CD4-positive, alpha-beta T cell treated with Interleukin-21 for 1 hour (primary cell): ENCODE results near the gene XPNPEP2.

Experiments
- DNase-seq: peaks from one replicate; pipeline ENCODE4 v3.0.0-alpha.2; 2020

XPNPEP2 gene

GRCh38 chrX:129738466-129739308, at the start of gene XPNPEP2:
XPNPEP2 (plus strand) TSS chrX:129738979; CDS start chrX:129739214, 235 bp downstream.
- no peak for DNase-seq

DNA sequence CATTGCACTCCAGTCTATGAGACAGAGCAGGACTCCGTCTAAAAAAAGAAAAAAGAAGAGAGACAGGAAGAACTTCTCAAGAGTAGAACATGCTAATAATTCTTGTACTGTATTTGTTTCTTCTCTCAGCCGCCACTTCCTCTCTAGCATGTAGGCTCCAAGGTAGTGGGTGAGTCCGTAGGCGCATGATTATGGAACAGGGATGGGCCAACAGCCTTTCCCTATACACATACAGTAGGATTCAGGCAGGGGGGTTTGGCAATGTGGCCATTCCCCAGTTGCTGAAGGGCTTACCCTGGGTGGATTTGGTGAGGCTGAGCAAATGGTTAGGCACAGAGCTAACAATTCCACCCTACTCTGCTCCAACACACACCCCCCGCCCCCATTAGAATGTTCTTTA, 49.0 kb upstream of the XPNPEP2 start:
- no peak for DNase-seq

DNA sequence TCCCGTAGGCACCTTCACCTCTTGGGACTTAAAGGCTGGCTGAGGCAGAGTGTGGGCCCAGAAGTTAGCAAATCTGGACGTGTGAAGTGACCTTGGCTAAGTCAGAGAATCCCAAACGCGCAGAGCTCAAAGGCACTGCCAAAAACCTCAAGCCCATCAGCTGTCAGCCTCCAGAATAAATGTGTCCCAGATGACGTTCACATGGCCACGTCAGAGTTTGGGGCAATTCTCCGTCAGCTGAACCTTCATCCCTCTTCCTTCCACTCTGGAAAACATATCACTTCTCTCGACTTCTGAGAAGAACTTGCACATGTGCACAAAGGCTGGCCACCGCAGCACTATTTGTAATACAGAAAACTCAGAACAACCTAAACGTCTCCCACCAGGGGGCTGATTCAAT, 48.3 kb upstream of the XPNPEP2 start:
- DNase-seq: no peak

DNA sequence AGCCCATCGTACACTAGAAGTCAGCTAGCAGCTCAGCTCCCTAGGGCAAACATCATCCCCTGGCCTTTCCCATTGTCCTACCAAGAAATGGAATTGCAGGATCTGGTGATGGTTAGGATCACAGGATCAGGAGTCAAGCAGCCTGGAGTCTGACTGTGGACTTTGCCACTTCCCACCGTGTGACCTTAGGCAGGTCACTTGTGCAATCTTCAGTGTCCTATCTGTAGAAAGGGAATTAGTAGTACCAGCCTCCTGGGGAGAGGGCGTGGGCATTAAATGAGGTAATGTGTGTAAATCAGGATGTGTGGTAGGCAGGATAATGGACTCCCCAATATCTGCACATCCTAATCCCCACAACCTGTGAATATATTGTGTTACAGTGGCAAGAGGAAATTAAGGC, 45.4 kb upstream of the XPNPEP2 start:
- no peak for DNase-seq

DNA sequence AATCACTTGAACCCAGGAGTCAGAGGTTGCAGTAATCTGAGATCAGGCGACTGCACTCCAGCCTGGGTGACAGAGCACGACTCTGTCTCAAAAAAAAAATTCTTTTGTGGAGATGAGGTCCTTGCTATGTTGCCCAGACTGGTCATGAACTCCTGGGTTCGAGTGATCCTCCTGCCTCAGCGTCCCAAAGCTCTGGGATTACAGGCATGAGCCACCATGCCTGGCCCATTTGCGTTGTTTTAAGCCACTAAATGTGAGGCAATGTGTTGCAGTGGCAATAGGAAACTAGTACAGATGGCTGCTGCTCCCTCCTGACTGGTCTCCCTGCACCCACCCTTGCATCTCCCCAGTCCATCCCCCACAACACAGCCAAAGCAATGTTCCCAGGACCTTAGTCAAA, 44.0 kb upstream of the XPNPEP2 start:
- DNase-seq: no peak

GRCh38 chrX:129695535-129695934, 43.2 kb upstream of the XPNPEP2 start:
- no peak for DNase-seq

GRCh38 chrX:129695937-129696336, 42.8 kb upstream of the XPNPEP2 start:
- DNase-seq: no peak

- DNase-seq: no peak
Observed at GRCh38 chrX:129696463-129697155, 42.2 kb upstream of the XPNPEP2 start.

DNA sequence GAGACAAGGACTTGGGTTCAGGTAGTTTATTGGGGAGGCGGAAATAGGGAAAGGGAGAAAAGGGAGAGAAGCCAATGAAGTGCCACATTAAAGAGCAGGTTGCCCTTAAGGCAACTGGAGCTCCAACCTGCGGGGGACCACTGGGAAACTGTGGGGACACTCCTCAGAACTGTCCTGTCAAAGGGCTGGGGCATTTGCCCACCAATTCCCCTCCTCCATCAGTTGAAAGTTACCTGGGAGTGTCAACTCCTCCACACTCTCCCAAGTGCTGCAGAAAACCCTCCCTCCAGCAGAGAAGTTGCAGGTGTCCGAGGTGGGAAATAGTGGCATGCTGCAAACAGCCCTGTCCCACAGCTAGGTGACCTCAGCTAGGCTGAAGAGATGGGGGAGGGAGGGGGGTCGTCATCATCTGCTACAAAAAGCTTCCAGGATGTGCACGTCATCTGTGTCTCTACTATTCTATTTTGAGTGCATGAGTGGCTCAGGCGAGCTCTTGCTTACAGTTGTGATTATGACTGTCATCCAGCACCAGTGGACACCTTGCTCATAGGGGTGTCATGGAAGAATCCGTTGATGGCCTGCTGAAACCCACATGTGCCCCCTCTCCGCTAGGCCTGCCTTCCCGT, 41.5 kb upstream of the XPNPEP2 start:
- no peak for DNase-seq

DNA sequence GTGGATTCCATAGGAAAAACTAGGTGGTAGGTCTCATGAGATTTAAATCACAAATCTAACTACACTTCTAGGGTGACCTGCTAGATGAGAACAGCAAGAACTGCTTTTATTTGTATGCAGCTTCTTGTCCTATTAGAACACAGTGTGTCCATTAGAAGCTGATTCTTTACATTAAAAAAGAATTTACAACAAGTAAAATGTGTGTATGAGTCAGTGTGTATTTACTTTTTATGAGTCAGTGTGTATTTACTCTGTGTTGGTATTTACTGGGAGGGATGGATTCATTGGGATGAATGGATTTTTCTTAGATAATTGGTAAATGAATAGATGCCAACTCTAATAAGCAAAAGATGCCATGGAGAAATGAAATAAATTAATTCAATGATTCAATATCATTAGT, 40.6 kb upstream of the XPNPEP2 start:
- no peak for DNase-seq

- DNase-seq: no peak
Observed at GRCh38 chrX:129700536-129700935, 38.2 kb upstream of the XPNPEP2 start.

- no peak for DNase-seq
Observed at GRCh38 chrX:129701624-129702069, 37.1 kb upstream of the XPNPEP2 start.

DNA sequence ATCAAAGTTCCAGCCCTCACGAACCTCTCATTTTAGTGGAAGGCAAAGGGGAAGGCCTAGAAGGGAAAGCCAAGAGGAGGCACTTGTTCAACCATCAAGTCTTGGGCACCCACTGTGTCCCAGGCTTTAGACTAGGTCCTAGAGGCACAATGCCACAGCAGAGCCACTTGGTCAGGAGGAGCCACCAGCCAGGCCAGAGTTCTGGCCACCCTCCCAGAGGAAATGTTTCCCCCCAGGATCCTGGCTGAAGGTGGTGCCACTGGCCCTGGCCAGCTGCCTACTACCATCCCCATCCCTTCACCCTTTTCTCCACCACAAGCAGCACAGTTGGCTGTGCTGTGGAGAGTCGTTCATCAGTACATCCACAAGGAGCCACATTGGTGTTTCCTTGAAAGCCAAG, 34.3 kb upstream of the XPNPEP2 start:
- no peak for DNase-seq

DNA sequence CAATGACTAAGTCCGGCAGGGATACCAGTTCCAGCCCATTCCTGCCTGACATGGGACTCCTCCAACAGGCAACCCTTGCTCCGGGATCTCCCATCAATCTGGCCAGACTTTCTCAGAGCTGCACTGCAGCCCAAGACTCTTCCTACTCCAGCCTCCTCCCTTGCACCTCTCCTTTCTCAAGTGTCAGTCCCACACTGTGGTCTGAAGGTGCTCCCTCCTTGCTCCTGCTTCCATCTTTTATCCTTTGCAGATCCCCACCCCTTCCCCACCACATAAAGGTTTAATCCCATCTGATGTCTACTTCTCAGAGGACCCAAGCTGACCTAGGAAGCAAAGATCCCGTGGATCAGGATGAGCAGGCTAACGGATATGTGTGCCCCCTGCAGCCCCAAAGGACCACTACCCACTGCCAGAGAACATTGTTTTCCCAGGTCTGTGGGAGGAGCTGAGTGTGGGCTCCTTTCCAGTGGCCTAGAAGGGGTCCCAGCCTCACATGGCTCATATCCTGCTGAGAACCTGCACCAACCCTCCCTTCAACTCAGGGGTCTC, 33.3 kb upstream of the XPNPEP2 start:
- no peak for DNase-seq

GRCh38 chrX:129705988-129706387, 32.8 kb upstream of the XPNPEP2 start:
- DNase-seq: no peak

GRCh38 chrX:129706400-129707072, 32.2 kb upstream of the XPNPEP2 start:
- DNase-seq: no peak

- DNase-seq: no peak
Observed at GRCh38 chrX:129714581-129714980, 24.2 kb upstream of the XPNPEP2 start.

DNA sequence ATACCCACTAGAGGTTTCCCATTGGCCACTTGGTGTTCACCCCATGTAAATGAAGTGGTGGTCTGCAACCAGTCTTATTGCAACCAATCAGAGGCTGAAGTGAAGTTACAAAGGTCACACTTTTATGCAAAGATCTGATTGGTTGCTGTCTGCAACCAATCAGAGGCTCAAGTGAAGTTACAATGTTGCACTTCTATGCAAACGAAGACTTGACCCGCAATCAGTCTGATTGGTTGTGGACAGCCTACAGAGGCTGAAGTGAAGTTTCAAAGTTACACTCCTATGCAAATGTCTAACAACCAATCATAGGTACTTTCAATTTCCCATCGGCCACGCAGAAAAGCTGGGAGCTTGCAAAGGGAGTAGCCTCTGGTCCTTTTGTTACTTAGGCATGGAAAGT, 22.3 kb upstream of the XPNPEP2 start:
- DNase-seq: no peak

- DNase-seq: no peak
Observed at GRCh38 chrX:129717892-129718291, 20.9 kb upstream of the XPNPEP2 start.

DNA sequence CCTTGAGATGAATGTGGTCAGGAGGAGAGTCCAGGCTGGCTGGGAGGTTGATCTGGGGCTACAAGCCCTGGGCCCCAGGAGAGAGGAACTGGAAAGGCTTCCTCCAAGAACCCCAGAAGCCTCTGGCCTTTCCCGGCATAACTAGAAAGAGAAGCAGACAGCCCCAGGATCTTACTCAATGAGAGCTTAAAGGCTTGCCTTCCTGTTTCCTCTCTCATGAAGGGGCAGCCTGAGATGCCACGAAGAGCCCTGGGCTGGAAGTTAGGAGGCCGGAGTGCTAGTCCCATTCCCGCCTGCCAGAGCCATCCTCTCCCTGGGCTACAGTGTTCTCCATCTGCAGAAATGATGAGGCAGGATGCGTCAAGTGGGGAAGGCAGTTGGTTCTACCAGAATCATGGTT, 20.1 kb upstream of the XPNPEP2 start:
- no peak for DNase-seq

GRCh38 chrX:129719268-129719667, 19.5 kb upstream of the XPNPEP2 start:
- DNase-seq: no peak

DNA sequence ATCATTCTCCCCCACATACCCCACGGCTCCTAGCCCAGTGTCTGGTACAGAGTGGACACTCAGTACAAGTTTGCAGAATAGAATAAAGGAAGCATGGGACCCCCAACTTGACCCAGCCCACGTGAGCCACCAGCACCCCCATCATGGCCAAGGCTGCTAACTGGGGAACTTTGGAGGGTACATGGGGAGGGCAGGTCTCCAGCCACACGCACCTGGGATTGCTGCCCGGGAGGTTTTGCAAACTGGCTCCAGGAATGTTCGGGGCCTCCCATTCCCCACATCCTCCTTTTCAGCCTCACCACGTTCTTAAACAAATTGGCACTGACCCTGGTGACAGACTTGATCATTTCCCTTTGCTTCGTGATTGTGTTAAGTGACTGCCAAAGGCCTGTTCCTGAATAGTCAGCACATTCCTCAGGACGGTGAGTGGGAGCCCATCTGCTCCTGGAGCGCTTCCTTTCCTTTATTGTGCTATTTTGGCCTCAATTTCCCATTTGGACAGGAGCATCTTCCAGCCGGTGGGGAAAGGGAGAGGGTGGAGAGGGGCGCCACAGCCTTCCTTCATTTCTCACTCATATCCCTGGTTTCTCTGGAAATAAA, 18.7 kb upstream of the XPNPEP2 start:
- no peak for DNase-seq

GRCh38 chrX:129720741-129721140, 18.0 kb upstream of the XPNPEP2 start:
- no peak for DNase-seq
